Glutamatergic neuron (in vitro differentiated cells): ENCODE measurements around the gene CLDND2. TPM values are rescaled to one million over a fixed set of nuclear protein-coding genes. Genes with fewer than 3 reads are reported as not detected.

Experiments
- DNase-seq: peaks from one replicate; pipeline ENCODE4 v3.0.0; 2022
- H3K27ac Mint-ChIP-seq: one replicate; pipeline ENCODE4 v1.8.0; 2020; ENCODE audit warnings: mild to moderate bottlenecking, mixed read lengths, inconsistent platforms; ENCODE audit not compliant: unreplicated experiment
- H3K27me3 Mint-ChIP-seq: one replicate; pipeline ENCODE4 v1.8.0; 2020; ENCODE audit warnings: mild to moderate bottlenecking, moderate library complexity, mixed read lengths, inconsistent platforms; ENCODE audit not compliant: unreplicated experiment
- H3K36me3 Mint-ChIP-seq: one replicate; pipeline ENCODE4 v1.8.0; 2020; ENCODE audit warnings: mild to moderate bottlenecking, mixed read lengths, inconsistent platforms; ENCODE audit not compliant: unreplicated experiment
- H3K4me1 Mint-ChIP-seq: one replicate; pipeline ENCODE4 v1.8.0; 2020; ENCODE audit warnings: mild to moderate bottlenecking, low read depth, mixed read lengths, inconsistent platforms; ENCODE audit not compliant: unreplicated experiment
- H3K4me3 Mint-ChIP-seq: one replicate; pipeline ENCODE4 v1.8.0; 2020; ENCODE audit warnings: mild to moderate bottlenecking, mixed read lengths, inconsistent platforms; ENCODE audit not compliant: unreplicated experiment
- H3K9me3 Mint-ChIP-seq: one replicate; pipeline ENCODE4 v1.8.0; 2020; ENCODE audit warnings: mild to moderate bottlenecking, moderate library complexity, mixed read lengths, inconsistent platforms; ENCODE audit not compliant: unreplicated experiment
- total RNA-seq: library from RNA; stranded (reverse); fragmentation: NEBNext Ultra II Directional; extraction: Animal tissue kit (Norgen Biotek cat#: 25700); gene quantifications from one replicate; pipeline ENCODE4 v1.2.1, GENCODE V29; 2021; ENCODE audit not compliant: unreplicated experiment
- TF ChIP-seq, protein P1 (sequence below): fragments of 200-600 bp; sonication (generic); IDR thresholded peaks from one replicate; pipeline ENCODE4 v1.5.0; 2021; ENCODE audit not compliant: partially characterized antibody, unreplicated experiment

The CLDND2 gene
- total RNA-seq, 1 donor from 2014 or later = not detected

- Mint-ChIP-seq H3K4me1 (peaks cover 16% of the 10 kb centered on the region), H3K4me3 (no peak overlapping the region), H3K27me3 (peaks cover 21% of the 10 kb centered on the region), H3K36me3 (peaks cover 17% of the 10 kb centered on the region), H3K27ac (no peak overlapping the region), H3K9me3 (peaks cover 16% of the 10 kb centered on the region)
- TF ChIP-seq, protein P1, sequence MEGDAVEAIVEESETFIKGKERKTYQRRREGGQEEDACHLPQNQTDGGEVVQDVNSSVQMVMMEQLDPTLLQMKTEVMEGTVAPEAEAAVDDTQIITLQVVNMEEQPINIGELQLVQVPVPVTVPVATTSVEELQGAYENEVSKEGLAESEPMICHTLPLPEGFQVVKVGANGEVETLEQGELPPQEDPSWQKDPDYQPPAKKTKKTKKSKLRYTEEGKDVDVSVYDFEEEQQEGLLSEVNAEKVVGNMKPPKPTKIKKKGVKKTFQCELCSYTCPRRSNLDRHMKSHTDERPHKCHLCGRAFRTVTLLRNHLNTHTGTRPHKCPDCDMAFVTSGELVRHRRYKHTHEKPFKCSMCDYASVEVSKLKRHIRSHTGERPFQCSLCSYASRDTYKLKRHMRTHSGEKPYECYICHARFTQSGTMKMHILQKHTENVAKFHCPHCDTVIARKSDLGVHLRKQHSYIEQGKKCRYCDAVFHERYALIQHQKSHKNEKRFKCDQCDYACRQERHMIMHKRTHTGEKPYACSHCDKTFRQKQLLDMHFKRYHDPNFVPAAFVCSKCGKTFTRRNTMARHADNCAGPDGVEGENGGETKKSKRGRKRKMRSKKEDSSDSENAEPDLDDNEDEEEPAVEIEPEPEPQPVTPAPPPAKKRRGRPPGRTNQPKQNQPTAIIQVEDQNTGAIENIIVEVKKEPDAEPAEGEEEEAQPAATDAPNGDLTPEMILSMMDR = no peak
- DNase-seq = no peak
These were observed 51.4 kb downstream of the CLDND2 start for GRCh38 chr19:51317376-51317775.

Other genes with a start within 250 kb of the CLDND2 start
- not detected for gene SIGLEC9, start 244.1 kb downstream of the CLDND2 start, total RNA-seq
- gene SIGLEC7, start 226.7 kb downstream of the CLDND2 start, total RNA-seq = not detected
- not detected for gene CD33, start 143.9 kb downstream of the CLDND2 start, total RNA-seq
- not detected for gene SIGLECL1, start 117.9 kb downstream of the CLDND2 start, total RNA-seq
- gene IGLON5, start 57.4 kb downstream of the CLDND2 start, total RNA-seq = 59.9 TPM
- 3.5 TPM for gene VSIG10L, start 26.9 kb downstream of the CLDND2 start, total RNA-seq
- gene ETFB, start 2.6 kb downstream of the CLDND2 start, total RNA-seq = 77.7 TPM
- gene NKG7, start 3.7 kb upstream of the CLDND2 start, total RNA-seq = not detected
- gene LIM2, start 19.0 kb upstream of the CLDND2 start, total RNA-seq = not detected
- not detected for gene C19orf84, start 21.6 kb upstream of the CLDND2 start, total RNA-seq
- not detected for gene SIGLEC10, start 48.6 kb upstream of the CLDND2 start, total RNA-seq
- gene SIGLEC8, start 89.5 kb upstream of the CLDND2 start, total RNA-seq = not detected
- not detected for gene CEACAM18, start 109.5 kb upstream of the CLDND2 start, total RNA-seq
- gene SIGLEC12, start 132.8 kb upstream of the CLDND2 start, total RNA-seq = not detected
- not detected for gene SIGLEC6, start 162.7 kb upstream of the CLDND2 start, total RNA-seq
- 12.4 TPM for gene ZNF175, start 202.3 kb upstream of the CLDND2 start, total RNA-seq